HG03095 (cell line): ENCODE data around the gene SRGAP3.
"Not testable (repeated sequence)": the region's sequence is repeated elsewhere in the genome, so short reads cannot be mapped to it uniquely, and the experiment has no call there.

ENCODE experiments used
- ATAC-seq: cut with Tn5 transposase; IDR thresholded peaks from one replicate; pipeline ENCODE4 v1.9.1; 2021; ENCODE audit warnings: moderate library complexity; ENCODE audit not compliant: unreplicated experiment

Gene SRGAP3

DNA sequence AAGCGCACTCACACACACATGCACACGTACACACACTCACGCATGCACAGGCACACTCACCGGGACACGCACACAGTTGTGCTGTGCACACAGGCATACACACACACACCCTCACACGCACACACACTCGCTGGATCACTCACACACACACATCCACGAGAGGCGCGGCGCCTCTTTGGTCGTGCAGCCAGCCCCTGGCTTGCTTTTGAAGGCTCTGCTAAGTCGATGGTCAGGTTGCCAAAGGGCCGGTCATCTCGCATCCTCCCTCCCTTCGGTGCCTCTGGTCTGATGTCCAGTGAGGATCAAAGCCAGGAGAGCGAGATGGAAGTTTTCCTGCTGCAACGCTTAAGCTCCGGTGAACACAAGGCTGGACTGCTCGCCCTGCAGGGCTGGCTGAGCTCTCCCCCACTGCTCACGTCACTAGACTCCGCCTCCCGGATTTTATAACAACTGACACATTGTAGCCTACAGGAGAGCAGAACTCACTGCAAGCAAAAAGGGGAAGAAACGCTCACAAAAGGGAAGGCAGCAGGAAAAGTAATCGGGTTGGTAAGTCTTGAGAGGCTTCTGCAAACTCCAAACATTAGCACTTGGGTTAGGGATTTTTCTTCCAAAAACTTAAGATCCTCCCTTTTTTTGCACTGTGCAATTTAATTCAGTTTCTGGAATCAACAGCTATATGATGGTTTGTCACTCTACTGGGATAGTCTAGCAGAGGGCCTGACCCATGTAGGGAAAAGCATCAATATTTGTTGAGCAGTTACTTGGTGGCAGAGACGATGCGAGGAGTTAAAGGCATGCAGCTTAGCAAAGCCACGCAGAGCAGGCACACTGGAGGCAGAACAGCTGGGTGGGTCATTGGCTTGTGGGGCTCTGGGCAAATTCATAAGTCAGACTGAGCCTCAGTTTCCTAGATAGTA lies at the start of gene SRGAP3:
TSS of gene SRGAP3 (minus strand) at position 374 of the 920 bp plus-strand sequence. CDS start 695 bp downstream, outside the sequence.
- peak; percentile 100 for ATAC-seq

DNA sequence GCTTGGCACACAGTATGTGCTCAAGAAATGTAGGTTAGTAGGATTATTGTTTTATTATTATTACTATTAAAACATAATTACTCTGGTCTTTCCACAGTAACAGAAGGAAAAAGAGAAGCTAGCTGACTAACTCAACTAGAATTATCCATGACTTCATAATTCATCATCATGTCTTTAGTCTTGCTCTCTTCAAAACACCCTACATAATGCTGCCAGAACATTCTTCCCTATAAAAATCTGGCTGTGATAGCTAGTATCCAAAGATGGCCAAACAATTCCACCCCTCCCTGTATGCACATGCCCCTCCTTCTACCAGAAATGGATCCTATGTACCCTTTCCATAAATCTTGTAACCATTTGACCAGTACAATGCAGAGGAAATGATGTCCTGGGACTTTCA lies 48.8 kb upstream of the SRGAP3 start:
- no peak for ATAC-seq

DNA sequence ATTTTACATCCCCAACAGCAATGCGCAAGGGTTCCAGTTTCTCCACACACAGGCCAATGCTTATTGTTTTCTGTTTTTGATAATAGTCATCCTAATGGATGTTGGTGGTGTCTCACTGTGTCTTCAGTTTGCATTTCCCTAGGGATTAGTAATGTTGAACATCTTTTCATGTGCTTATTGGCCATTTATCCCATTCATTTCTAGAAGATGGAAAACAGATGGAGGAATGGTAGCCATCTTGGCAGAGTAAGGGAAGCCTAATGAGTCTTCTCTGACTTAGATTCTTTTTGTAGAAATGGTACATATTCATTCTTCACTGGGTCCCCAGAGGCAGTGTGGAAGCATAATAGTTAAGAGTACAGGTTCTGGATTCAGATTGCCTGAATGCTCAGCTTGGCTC lies 46.8 kb upstream of the SRGAP3 start:
- no peak for ATAC-seq

DNA sequence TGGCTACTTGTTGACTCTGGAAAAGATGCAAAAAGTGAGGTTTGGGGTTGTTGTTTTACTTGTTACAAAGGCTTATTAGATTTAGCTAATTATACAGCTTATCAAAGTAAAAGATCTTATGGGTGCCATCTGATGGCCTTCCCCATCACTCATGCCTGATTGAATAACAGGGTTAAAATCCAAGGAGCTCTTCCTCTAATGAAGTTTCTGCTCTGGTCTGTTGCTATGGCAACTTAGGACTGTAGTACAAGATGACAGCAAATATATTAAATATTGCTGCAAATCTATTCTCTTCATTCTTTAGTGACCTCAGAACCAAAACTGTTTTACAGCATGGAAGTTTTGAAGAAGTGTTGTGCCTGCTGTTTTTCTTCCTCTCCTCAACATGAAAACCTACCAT lies 45.6 kb upstream of the SRGAP3 start:
- no peak for ATAC-seq

DNA sequence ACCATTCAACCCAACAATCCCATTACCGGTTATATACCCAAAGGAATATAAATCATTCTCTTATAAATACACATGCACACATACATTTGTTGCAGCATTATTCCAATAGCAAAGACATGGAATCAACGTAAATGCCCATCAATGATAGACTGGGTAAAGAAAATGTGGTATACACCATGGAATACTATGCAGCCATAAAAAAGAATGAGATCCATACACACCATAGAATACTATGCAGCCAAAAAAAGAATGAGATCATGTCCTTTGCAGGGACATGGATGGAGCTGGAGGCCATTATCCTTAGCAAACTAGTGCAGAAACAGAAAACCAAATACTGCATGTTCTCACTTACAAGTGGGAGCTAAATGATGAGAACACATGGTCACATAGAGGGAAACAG lies 44.5 kb upstream of the SRGAP3 start:
- not testable (repeated sequence) for ATAC-seq

DNA sequence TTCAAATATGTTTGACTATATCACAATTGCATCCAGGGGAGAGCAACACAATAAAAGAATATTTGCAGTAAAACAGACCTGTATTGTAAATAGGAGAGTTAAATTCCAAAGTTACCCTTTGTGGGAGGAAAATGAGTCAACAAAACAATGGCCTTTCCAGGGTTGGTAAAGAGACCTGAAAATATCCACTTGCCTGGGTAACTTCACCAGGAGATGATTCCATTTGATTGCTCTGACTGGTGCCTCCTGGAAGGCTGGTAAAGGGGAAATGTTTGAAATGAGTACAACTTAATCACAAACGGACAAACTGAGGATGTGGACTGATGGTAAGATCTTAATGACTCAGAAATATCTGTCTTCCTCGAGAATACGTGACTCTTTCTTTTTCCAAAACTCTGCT lies 43.6 kb upstream of the SRGAP3 start:
- no peak for ATAC-seq

DNA sequence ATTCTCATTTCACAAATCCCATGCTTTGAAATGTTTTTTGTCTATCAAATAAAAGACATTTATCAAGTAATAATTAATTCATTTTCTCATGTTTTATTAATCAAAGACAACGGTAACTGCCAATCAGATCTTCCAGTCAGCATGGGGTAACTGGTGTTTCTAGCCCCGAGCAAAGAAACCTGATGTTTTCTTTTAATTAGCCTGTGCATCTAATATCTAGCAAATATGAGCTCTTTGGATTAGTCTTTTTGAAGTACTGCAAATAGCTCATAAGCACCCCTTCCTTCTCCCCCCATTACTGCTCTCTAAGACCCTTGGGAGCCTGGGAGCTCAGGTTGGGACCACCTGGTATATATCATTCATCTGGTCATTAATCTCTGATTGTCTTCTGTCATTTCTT lies 43.1 kb upstream of the SRGAP3 start:
- no peak for ATAC-seq

DNA sequence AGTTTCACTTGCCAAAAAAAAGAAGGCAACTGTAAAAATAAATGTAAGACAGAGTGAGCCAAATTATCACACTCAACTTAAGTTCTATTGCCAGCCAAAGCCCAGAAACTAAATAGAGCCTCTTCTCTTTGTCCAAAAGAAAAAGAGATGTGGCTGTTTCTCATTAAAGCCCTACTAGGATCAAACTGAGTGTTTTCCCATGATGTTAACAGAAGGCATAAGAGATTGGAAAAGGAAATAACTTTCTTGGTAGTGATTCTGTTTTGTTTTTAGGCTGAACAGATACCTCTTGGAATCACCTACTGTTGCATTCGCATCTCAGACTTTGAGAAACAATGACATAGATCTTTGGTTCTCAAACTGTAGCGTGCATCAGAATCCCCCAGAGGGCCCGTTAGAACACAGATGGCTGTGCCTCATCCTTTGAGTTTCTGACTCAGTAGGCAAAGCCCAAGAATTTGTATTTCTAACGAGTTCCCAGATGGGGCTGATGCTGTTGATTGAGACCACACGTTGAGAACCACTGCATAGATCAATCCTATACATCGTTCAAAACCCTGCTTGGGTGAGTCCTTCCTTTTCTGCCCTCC lies 42.5 kb upstream of the SRGAP3 start:
- ATAC-seq, result no peak

DNA sequence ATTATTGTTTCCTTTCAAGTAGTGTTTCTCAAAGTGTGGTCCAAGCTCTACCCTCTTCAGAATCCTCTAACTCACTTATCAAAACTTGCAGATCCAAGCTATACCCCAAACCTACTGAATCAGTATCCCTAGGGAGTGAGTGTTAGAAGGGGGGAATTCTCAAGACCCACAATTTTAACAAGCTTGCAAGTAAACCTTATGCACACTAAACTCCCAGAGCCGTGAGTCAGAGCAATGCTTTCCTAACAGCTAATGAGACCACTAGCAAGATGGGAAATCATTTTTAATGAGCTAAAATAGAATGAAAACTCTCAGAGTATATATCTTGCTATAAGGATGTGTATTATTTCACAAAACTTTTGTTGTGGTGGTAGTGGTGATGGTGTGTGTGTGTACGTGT lies 41.1 kb upstream of the SRGAP3 start:
- ATAC-seq, result no peak

DNA sequence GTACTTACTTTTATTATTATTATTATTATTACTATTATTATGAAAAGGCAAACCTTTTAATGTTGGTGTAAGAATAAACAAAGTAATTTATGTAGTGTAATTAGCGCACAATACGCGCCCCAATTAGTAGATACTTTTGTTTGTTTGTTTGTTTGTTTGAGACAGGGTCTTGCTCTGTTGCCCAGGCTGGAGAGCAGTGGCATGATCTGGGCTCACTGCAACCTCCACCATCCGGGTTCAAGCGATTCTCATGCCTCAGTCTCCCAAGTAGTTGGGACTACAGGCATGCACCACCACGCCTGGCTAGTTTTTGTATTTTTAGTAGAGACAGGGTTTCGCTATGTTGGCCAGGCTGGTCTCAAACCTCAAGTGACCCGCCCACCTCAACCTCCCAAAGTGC lies 32.1 kb upstream of the SRGAP3 start:
- not testable (repeated sequence) for ATAC-seq

DNA sequence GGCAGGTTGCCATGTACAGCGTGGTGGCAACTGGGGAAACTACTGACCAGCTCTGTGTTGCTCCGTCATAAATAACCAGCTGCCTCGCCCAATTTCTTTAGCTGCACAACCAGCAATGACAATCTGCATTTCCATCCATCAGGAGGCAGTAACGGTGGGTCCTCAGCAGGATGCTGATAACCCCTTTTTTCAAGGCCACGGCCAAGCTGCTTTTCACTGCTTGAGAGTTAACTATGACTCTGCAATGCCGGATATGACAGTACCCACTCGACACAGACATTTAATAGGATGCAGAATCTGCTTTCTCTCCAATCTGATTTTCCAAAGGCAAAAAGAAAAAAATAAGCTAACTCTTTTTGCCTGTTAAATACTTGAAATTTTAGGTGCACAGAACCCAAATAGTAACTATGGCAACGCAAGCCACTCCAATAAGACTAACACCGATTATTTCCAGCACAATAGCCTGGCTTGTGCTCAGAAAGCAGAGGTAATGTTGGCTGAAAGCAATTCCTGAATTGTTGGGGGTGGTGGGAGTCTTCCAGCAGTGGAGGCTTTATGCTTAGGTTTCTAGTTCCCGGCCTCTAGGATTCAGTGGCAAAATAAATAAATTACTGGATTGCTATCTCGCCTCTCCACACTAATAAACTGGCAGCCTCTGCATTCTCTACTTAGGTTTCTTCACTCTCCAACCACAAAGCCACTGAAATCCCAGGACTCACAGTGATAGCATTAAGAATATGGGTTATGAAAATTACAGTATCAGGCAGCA lies 31.2 kb upstream of the SRGAP3 start:
- no peak for ATAC-seq

DNA sequence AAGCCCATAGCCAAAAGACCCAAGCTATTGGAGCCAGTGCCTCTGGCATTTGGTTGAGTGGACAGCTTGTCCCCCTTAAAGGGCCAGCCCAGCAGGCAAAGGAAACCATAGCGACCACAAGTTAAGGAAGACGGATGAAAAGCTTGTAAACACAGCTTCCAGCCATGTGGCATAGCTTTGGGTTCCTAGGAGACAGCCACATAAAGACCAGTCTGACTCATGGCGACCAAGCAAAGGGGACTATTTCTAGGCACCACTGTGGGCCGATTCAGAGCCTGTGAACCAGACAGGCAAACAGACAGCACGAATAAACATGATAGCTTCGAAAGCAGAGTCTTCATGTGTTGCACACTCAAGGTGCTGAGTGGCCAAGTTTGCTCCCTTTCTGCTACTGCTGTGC lies 30.5 kb upstream of the SRGAP3 start:
- no peak for ATAC-seq

DNA sequence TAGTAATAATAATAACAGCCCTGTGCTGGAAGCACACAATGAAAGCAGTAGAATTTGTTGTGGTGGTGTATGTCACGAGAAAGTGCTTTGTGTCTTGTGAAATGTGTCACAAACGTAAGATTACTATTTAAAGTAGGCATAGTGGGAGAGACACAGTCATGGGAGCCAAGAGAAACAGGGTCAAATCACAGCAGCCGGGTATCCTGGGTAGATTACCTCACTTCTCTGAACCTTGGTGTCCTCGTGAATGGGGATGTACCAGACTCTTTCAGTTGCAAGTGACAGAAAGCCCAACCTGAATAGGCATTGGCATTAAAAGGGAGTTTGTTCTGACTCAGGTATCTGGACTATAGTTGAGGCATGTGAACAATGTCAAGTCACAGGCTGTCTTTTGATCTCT lies 29.1 kb upstream of the SRGAP3 start:
- ATAC-seq, result no peak

DNA sequence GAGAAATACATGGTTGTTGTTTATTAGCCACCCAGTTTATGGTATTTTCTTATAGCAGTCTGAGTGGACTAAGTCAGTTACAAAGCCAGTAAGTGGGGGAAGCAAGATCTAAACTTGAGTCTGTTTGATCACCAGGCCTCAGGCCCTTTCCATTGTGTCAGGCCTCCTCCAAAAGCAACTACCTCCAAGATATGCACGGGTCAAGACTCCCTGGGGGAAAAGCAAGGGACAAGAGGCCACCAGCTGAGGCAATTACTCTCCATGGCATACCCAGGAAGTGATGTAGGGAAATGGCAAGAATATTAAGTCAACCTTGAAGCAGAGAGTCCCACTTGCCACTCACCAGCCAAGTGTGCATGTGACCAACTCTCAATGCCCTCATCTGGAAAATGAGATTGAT lies 28.6 kb upstream of the SRGAP3 start:
- no peak for ATAC-seq

DNA sequence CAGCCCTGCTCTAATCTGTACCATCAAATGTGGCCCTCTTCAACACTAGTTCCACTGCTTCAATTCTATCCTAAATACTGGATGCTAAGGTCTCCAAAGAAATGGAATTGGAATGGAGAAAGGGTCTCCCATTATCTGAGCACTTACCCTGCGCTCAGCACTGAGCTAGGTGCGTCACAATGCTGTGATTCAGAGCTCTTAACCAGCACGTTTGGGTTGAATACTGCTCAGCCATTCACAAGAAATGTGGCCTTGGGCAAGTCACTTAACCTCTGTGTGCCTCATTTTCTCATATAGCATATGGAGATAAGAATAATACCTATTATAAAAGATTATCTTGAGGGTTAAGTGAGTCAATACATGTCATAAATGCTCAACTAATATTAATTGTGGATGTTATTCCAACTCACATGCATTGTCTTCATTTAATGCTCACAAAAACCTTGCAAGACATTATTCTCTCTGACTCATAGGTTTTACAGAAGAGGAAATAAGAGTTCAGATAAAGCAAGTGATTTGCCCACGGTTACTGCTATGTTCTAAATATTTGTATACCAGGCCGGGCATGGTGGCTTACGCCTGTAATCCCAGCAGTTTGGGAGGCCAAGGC lies 27.4 kb upstream of the SRGAP3 start:
- ATAC-seq, result no peak

DNA sequence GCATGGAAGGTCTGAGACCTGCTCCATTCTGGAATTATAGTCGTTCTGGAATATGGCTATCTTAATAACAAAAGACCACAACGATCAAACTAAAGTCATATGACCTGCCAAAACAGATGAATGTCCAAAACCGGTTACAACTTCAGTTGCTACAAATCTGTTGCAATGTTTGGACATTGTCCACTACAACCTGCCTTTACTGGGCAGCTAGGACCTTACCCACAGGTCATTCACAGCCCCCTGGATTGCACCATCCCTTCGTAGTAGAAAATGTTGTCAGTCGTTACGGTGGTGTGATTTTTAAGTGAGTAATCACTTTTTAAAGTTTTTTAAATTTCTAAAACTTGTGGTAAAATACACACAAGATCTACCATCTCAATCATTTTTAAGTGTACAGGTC lies 22.5 kb upstream of the SRGAP3 start:
- no peak for ATAC-seq

DNA sequence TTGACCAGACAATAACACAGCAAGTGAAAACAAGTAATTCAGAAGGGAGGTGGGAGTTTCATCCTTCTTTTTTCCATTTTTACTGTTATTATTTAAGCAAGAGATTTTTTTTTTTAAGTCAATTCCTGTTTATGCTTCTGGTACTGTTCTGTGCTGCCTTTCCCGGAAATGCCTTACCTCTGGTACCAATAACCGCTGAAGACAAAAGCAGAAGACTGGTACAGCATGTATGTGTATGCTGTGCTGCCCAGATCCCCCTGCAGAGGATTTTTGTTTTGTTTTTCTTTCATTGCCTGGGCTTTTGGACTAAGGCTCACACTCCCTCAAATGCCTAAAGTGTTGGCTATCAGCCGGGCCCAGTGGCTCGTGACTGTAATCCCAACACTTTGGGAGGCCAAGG lies 21.3 kb upstream of the SRGAP3 start:
- no peak for ATAC-seq

DNA sequence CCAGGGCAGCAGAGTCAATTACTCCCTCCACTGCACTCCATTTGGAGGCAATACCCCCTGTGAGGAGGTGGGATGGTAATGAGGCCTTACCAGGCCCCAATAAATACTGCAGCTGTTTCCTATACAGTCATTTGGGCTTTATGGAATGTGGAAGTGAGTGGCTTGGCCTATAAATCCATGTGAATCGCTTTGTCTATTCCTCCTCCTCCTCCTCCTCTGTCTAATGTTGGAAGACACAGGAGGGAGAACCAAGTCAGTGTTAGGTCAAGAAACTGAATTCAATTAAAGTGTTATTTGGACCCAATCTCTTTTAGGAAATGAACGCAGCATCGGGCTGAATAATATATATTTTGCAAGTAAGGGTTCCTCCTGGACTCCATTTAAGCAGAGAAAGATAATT lies 17.3 kb upstream of the SRGAP3 start:
- ATAC-seq, result no peak

DNA sequence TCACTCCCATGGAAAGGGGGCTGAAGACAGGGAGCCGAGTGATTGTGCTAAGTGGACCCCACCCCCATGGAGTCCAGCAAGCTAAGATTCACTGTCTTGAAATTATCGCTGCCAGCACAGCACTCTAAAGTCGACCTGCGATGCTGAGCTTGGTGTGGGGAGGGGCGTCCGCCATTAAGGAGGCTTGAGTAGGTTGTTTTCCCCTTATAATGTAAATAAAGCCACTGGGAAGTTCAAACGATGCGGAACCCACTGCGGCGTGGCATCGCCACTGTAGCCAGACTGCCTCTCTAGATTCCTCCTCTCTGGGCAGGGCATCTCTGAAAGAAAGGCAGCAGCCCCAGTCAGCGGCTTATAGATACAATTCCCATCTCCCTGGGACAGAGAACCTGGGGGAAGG lies 10.9 kb upstream of the SRGAP3 start:
- ATAC-seq, result no peak

DNA sequence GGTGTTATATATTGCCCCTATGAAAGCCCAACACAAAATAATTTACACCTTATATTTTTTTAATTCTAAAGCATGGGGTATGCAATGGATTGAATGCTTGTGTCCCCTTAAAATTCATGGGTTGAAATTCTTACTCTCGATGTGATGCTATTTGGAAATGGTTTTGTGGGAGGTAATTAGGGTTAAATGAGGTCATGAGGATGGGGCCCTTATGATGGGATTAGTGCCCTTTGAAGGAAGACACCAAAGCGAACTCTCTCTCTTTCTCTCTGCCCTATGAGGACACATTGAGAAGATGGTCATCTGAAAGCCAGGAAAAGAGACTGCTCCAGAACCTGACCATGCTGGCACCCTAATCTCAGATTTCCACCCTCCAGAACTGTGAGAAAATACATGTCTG lies 7.6 kb upstream of the SRGAP3 start:
- no peak for ATAC-seq

DNA sequence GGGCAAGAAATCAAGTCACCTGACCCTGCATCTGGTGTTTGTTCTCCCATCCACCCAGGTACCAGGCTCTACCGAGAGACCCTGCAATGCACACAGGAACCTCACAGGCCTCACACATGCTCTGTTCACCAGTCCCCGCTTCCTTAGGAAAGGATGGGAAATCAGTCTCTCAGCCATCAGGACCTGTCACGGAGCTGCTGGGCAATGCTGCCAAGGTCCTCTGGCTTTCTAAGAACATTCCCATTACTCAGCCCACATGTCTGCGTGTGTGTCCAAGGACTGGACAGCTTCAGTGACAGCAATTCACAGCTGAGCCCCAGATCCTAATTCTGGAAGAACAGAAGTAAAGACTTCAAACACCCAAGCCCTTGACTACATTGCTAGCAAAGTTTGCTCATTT lies 6.5 kb upstream of the SRGAP3 start:
- no peak for ATAC-seq
